ENCODE measurements around the gene ZNF536. TPM values are rescaled to one million over a fixed set of nuclear protein-coding genes. Genes with fewer than 3 reads are reported as not detected.

Gene ZNF536
- total RNA-seq, 5 donors from 2014 or later (not counting 1 experiment from before 2014, with no cell fraction given) = 0.03 to 0.40 (median 0.07) TPM; not detected in 1

- Mint-ChIP-seq H3K27ac (no peak overlapping the region), H3K4me1 (no peaks in the 10 kb centered on the region), H3K9me3 (peaks cover 0 to 3% (median 0%) of the 10 kb centered on the region in 3 donors), H3K4me3 (no peak overlapping the region), H3K36me3 (no peaks in the 10 kb centered on the region), H3K27me3 (peaks cover 2 to 4% of the 10 kb centered on the region in 2 donors)
- H3K27me3 ChIP-seq (replicated peaks in 1 of 2; ENCODE audit: control insufficient read depth in 2 of 2, extremely low read depth in 1 of 2, insufficient read depth in 2 of 2, low read length in 1 of 2) = no peaks in the 10 kb centered on the region
- ChIA-PET CTCF (no interaction called here), POLR2A (no interaction called here)
- no peaks in the 10 kb centered on the region for H3K9me3 ChIP-seq
- H3K36me3 ChIP-seq (ENCODE audit: control insufficient read depth in 2 of 2, extremely low read depth in 1 of 2, insufficient read depth in 1 of 2, low read length in 1 of 2) = no peaks in the 10 kb centered on the region
- no peaks in the 10 kb centered on the region for H3K4me1 ChIP-seq (ENCODE audit: control insufficient read depth in 1 of 2, extremely low read depth in 1 of 2, insufficient read depth in 2 of 2, low read length in 2 of 2)
- no peak overlapping the region for H3K4me3 ChIP-seq (ENCODE audit: control insufficient read depth in 1 of 2, extremely low read depth in 1 of 2, low read length in 1 of 2)
- H3K27ac ChIP-seq (ENCODE audit: low read length) = no peak overlapping the region
- WGBS (ENCODE audit: insufficient coverage) = 60% methylated on average over 3 of the region's 7 CpGs
- ATAC-seq (replicated peaks in 1 of 4) (no peak), DNase-seq (no peak)
These were observed 153.2 kb downstream of the ZNF536 start for GRCh38 chr19:30525383-30525782.

DNA sequence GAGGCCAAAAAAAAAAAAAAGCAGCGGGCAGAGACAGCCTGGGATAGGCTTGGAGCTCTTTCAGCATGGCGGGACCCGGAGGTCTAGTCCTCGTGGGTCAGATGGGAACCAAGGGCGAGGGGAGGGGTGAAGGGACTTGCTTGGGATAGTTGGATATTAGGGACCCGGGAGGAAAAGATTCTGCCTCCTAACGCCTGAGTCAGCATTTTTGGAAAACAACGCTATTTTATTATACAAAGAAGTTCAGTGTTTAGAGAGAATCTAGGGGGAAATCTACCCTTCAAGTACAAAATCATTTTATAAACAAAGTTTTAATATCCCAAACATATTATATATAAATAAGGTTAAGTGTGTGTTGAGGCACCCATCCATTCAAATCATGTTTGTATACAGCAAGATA is 156.7 kb downstream of the ZNF536 start:
- peaks cover 0 to 3% (median 0%) of the 10 kb centered on the region in 3 donors for H3K9me3 Mint-ChIP-seq
- no peak overlapping the region for H3K27ac Mint-ChIP-seq
- DNase-seq (no peak), ATAC-seq (replicated peaks in 1 of 4) (no peak)
- no peaks in the 10 kb centered on the region for H3K4me1 ChIP-seq (ENCODE audit: control insufficient read depth in 1 of 2, extremely low read depth in 1 of 2, insufficient read depth in 2 of 2, low read length in 2 of 2)
- peaks cover 0 to 4% of the 10 kb centered on the region in 2 donors for H3K27me3 Mint-ChIP-seq
- CTCF ChIA-PET = no interaction called here
- no peaks in the 10 kb centered on the region for H3K4me1 Mint-ChIP-seq
- POLR2A ChIA-PET = interaction anchor here in 1 of 2 donors (0.7 kb wide), 1 partner anchor 31 kb away, joined by 3 read pairs; no protein-coding TSS in a partner anchor
- no peaks in the 10 kb centered on the region for H3K36me3 ChIP-seq (ENCODE audit: control insufficient read depth in 2 of 2, extremely low read depth in 1 of 2, insufficient read depth in 1 of 2, low read length in 1 of 2)
- no peak overlapping the region for H3K27ac ChIP-seq (ENCODE audit: low read length)
- no peak overlapping the region for H3K4me3 Mint-ChIP-seq
- no peaks in the 10 kb centered on the region for H3K36me3 Mint-ChIP-seq
- 93% methylated on average over 4 of the region's 8 CpGs for WGBS (ENCODE audit: insufficient coverage)
- no peaks in the 10 kb centered on the region for H3K27me3 ChIP-seq (replicated peaks in 1 of 2; ENCODE audit: control insufficient read depth in 2 of 2, extremely low read depth in 1 of 2, insufficient read depth in 2 of 2, low read length in 1 of 2)
- no peaks in the 10 kb centered on the region for H3K9me3 ChIP-seq
- H3K4me3 ChIP-seq (ENCODE audit: control insufficient read depth in 1 of 2, extremely low read depth in 1 of 2, low read length in 1 of 2) = no peak overlapping the region

DNA sequence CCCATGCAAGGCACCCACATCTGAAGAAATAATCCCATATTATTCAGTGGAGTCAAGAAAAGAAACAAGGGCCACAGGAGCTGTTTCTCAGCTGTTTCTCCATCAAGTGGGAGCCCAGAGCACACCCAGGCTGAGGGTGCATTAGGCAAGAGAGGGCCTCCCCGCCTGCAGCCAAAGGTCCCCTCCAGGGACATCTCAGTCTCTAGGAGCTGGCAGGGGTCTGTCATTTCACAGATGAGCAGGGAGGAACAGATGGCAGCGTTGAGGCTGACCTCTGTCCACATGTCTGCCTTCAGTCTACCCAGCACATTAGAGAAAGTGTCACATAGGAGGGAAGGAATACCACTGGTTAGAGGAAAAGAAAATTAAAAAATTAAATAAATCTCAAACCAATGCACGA is 157.7 kb downstream of the ZNF536 start:
- Histone ChIP-seq H3K4me1 (ENCODE audit: control insufficient read depth in 1 of 2, extremely low read depth in 1 of 2, insufficient read depth in 2 of 2, low read length in 2 of 2) (no peaks in the 10 kb centered on the region), H3K27me3 (replicated peaks in 1 of 2; ENCODE audit: control insufficient read depth in 2 of 2, extremely low read depth in 1 of 2, insufficient read depth in 2 of 2, low read length in 1 of 2) (no peaks in the 10 kb centered on the region), H3K27ac (ENCODE audit: low read length) (no peak overlapping the region), H3K9me3 (no peaks in the 10 kb centered on the region), H3K4me3 (ENCODE audit: control insufficient read depth in 1 of 2, extremely low read depth in 1 of 2, low read length in 1 of 2) (no peak overlapping the region), H3K36me3 (ENCODE audit: control insufficient read depth in 2 of 2, extremely low read depth in 1 of 2, insufficient read depth in 1 of 2, low read length in 1 of 2) (no peaks in the 10 kb centered on the region)
- H3K36me3 Mint-ChIP-seq = no peaks in the 10 kb centered on the region
- ChIA-PET POLR2A (no interaction called here), CTCF (no interaction called here)
- no peak overlapping the region for H3K4me3 Mint-ChIP-seq
- DNase-seq (no peak), ATAC-seq (replicated peaks in 1 of 4) (no peak)
- 80% methylated on average over 1 of the region's 3 CpGs for WGBS (ENCODE audit: insufficient coverage)
- peaks cover 0 to 3% (median 0%) of the 10 kb centered on the region in 3 donors for H3K9me3 Mint-ChIP-seq
- peak overlapping the region in 1 of 2 donors; percentile 16 for H3K27ac Mint-ChIP-seq
- no peaks in the 10 kb centered on the region for H3K4me1 Mint-ChIP-seq
- H3K27me3 Mint-ChIP-seq = peaks cover 0 to 4% of the 10 kb centered on the region in 2 donors

GRCh38 chr19:30530751-30531150 is 158.6 kb downstream of the ZNF536 start:
- ChIA-PET CTCF (no interaction called here), POLR2A (no interaction called here)
- no peaks in the 10 kb centered on the region for H3K27me3 Mint-ChIP-seq
- H3K36me3 ChIP-seq (ENCODE audit: control insufficient read depth in 2 of 2, extremely low read depth in 1 of 2, insufficient read depth in 1 of 2, low read length in 1 of 2) = no peaks in the 10 kb centered on the region
- no peaks in the 10 kb centered on the region for H3K36me3 Mint-ChIP-seq
- no peak overlapping the region for H3K4me3 ChIP-seq (ENCODE audit: control insufficient read depth in 1 of 2, extremely low read depth in 1 of 2, low read length in 1 of 2)
- peaks cover 0 to 3% (median 0%) of the 10 kb centered on the region in 3 donors for H3K9me3 Mint-ChIP-seq
- no peak overlapping the region for H3K27ac Mint-ChIP-seq
- H3K4me1 Mint-ChIP-seq = no peaks in the 10 kb centered on the region
- DNase-seq (no peak), ATAC-seq (replicated peaks in 1 of 4) (no peak)
- H3K9me3 ChIP-seq = no peaks in the 10 kb centered on the region
- H3K4me1 ChIP-seq (ENCODE audit: control insufficient read depth in 1 of 2, extremely low read depth in 1 of 2, insufficient read depth in 2 of 2, low read length in 2 of 2) = no peaks in the 10 kb centered on the region
- H3K27ac ChIP-seq (ENCODE audit: low read length) = no peak overlapping the region
- WGBS (ENCODE audit: insufficient coverage) = 88% methylated on average over 5 of the region's 6 CpGs
- no peak overlapping the region for H3K4me3 Mint-ChIP-seq
- no peaks in the 10 kb centered on the region for H3K27me3 ChIP-seq (replicated peaks in 1 of 2; ENCODE audit: control insufficient read depth in 2 of 2, extremely low read depth in 1 of 2, insufficient read depth in 2 of 2, low read length in 1 of 2)

- ChIA-PET CTCF (no interaction called here), POLR2A (no interaction called here)
- peaks cover 0 to 6% of the 10 kb centered on the region in 2 experiments for H3K27me3 ChIP-seq (replicated peaks in 1 of 2; ENCODE audit: control insufficient read depth in 2 of 2, extremely low read depth in 1 of 2, insufficient read depth in 2 of 2, low read length in 1 of 2)
- Mint-ChIP-seq H3K36me3 (no peaks in the 10 kb centered on the region), H3K27ac (no peak overlapping the region), H3K4me3 (no peak overlapping the region), H3K9me3 (no peaks in the 10 kb centered on the region), H3K4me1 (no peaks in the 10 kb centered on the region), H3K27me3 (peaks cover 0 to 4% of the 10 kb centered on the region in 2 donors)
- no peak overlapping the region for H3K4me3 ChIP-seq (ENCODE audit: control insufficient read depth in 1 of 2, extremely low read depth in 1 of 2, low read length in 1 of 2)
- 76% methylated on average over 9 of the region's 9 CpGs for WGBS (ENCODE audit: insufficient coverage)
- no peaks in the 10 kb centered on the region for H3K4me1 ChIP-seq (ENCODE audit: control insufficient read depth in 1 of 2, extremely low read depth in 1 of 2, insufficient read depth in 2 of 2, low read length in 2 of 2)
- no peak for DNase-seq
- no peak for ATAC-seq (replicated peaks in 1 of 4)
- H3K27ac ChIP-seq (ENCODE audit: low read length) = no peak overlapping the region
- no peaks in the 10 kb centered on the region for H3K36me3 ChIP-seq (ENCODE audit: control insufficient read depth in 2 of 2, extremely low read depth in 1 of 2, insufficient read depth in 1 of 2, low read length in 1 of 2)
- no peaks in the 10 kb centered on the region for H3K9me3 ChIP-seq
These were observed 162.8 kb downstream of the ZNF536 start for GRCh38 chr19:30535011-30535410.

DNA sequence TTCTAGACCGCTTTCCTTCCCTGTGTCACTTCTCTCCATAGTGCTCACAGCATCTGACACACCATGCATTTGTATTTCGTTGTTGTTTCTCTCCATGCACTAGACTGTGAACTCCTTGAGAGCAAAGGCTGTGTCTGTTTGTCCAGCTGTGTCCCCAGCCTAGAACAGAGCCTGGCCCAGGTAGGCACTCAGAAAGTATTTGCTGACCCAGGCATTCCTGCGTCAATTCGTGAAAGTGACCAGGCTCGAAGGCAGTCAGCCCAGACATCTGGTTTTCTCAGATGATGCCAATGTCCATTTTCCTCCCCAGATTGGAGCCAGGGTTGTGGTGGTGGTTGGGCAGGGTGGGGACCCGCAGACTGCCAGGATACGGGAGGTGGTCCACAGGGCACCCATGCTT is 164.8 kb downstream of the ZNF536 start:
- Mint-ChIP-seq H3K27me3 (peaks cover 1 to 8% of the 10 kb centered on the region in 2 donors), H3K4me1 (no peaks in the 10 kb centered on the region), H3K9me3 (no peaks in the 10 kb centered on the region), H3K27ac (no peak overlapping the region), H3K4me3 (no peak overlapping the region), H3K36me3 (no peaks in the 10 kb centered on the region)
- Histone ChIP-seq H3K27ac (ENCODE audit: low read length) (no peak overlapping the region), H3K9me3 (no peaks in the 10 kb centered on the region), H3K4me1 (ENCODE audit: control insufficient read depth in 1 of 2, extremely low read depth in 1 of 2, insufficient read depth in 2 of 2, low read length in 2 of 2) (no peaks in the 10 kb centered on the region), H3K36me3 (ENCODE audit: control insufficient read depth in 2 of 2, extremely low read depth in 1 of 2, insufficient read depth in 1 of 2, low read length in 1 of 2) (no peaks in the 10 kb centered on the region), H3K4me3 (ENCODE audit: control insufficient read depth in 1 of 2, extremely low read depth in 1 of 2, low read length in 1 of 2) (no peak overlapping the region), H3K27me3 (replicated peaks in 1 of 2; ENCODE audit: control insufficient read depth in 2 of 2, extremely low read depth in 1 of 2, insufficient read depth in 2 of 2, low read length in 1 of 2) (peaks cover 0 to 10% of the 10 kb centered on the region in 2 experiments)
- DNase-seq = no peak
- no peak for ATAC-seq (replicated peaks in 1 of 4)
- ChIA-PET CTCF (no interaction called here), POLR2A (no interaction called here)
- WGBS (ENCODE audit: insufficient coverage) = 79% methylated on average over 7 of the region's 7 CpGs

DNA sequence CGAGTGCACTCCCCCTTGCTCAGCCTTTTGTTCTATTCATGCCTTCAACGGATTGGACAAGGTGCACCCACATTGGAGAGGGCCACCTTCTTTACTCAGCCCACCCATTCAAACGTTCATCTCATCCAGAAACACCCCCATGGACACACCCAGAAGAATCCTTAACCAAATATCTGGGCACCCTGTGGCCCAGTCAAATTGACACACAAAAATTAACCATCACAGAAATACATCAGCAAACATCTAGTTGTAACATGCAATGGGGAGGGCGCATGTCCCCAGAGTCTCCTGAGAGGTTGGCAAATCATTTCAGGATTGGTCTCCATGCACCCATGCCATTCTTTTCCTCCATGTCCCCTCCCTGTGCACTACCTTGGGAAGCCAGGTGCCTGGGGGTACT is 167.1 kb downstream of the ZNF536 start:
- Histone ChIP-seq H3K27me3 (replicated peaks in 1 of 2; ENCODE audit: control insufficient read depth in 2 of 2, extremely low read depth in 1 of 2, insufficient read depth in 2 of 2, low read length in 1 of 2) (peaks cover 0 to 10% of the 10 kb centered on the region in 2 experiments), H3K4me1 (ENCODE audit: control insufficient read depth in 1 of 2, extremely low read depth in 1 of 2, insufficient read depth in 2 of 2, low read length in 2 of 2) (no peaks in the 10 kb centered on the region), H3K27ac (ENCODE audit: low read length) (no peak overlapping the region), H3K4me3 (ENCODE audit: control insufficient read depth in 1 of 2, extremely low read depth in 1 of 2, low read length in 1 of 2) (no peak overlapping the region), H3K36me3 (ENCODE audit: control insufficient read depth in 2 of 2, extremely low read depth in 1 of 2, insufficient read depth in 1 of 2, low read length in 1 of 2) (no peaks in the 10 kb centered on the region), H3K9me3 (no peaks in the 10 kb centered on the region)
- Mint-ChIP-seq H3K27me3 (peaks cover 3 to 8% of the 10 kb centered on the region in 2 donors), H3K4me1 (no peaks in the 10 kb centered on the region), H3K36me3 (no peaks in the 10 kb centered on the region), H3K27ac (no peak overlapping the region), H3K9me3 (no peaks in the 10 kb centered on the region), H3K4me3 (no peak overlapping the region)
- CTCF ChIA-PET = no interaction called here
- POLR2A ChIA-PET = no interaction called here
- WGBS (ENCODE audit: insufficient coverage) = 73% methylated on average over 3 of the region's 4 CpGs
- ATAC-seq (replicated peaks in 1 of 4) (no peak), DNase-seq (no peak)

All from T-cell (primary cell).